GM21786 (cell line): Measurements from ENCODE around the gene NECTIN1.

ENCODE experiments used
- ATAC-seq: cut with Tn5 transposase; IDR thresholded peaks from one replicate; pipeline ENCODE4 v1.9.1; 2021; ENCODE audit not compliant: unreplicated experiment

The NECTIN1 gene

GRCh38 chr11:119755356-119756071 is 26.5 kb upstream of the NECTIN1 start:
- no peak for ATAC-seq

GRCh38 chr11:119754656-119755355 is 25.8 kb upstream of the NECTIN1 start:
- ATAC-seq, result no peak

- no peak for ATAC-seq
Measured at GRCh38 chr11:119754199-119754598, 25.2 kb upstream of the NECTIN1 start.

- no peak for ATAC-seq
Measured at GRCh38 chr11:119752946-119753345, 23.9 kb upstream of the NECTIN1 start.

GRCh38 chr11:119752345-119752871 is 23.4 kb upstream of the NECTIN1 start:
- ATAC-seq, result peak; percentile 46

GRCh38 chr11:119750056-119750455 is 21.1 kb upstream of the NECTIN1 start:
- ATAC-seq, result no peak

GRCh38 chr11:119749006-119749565 is 20.1 kb upstream of the NECTIN1 start:
- ATAC-seq, result no peak

- ATAC-seq, result no peak
Measured at GRCh38 chr11:119747868-119748660, 19.1 kb upstream of the NECTIN1 start.

GRCh38 chr11:119745776-119746535 is 17.0 kb upstream of the NECTIN1 start:
- ATAC-seq, result no peak

- no peak for ATAC-seq
Measured at GRCh38 chr11:119745112-119745511, 16.1 kb upstream of the NECTIN1 start.

GRCh38 chr11:119744577-119744976 is 15.6 kb upstream of the NECTIN1 start:
- ATAC-seq, result no peak

- no peak for ATAC-seq
Measured at GRCh38 chr11:119743006-119743405, 14.0 kb upstream of the NECTIN1 start.

- no peak for ATAC-seq
Measured at GRCh38 chr11:119742263-119742861, 13.4 kb upstream of the NECTIN1 start.

- ATAC-seq, result peak; percentile 52
Measured at GRCh38 chr11:119741369-119742262, 12.6 kb upstream of the NECTIN1 start.

- ATAC-seq, result no peak
Measured at GRCh38 chr11:119739975-119740374, 11.0 kb upstream of the NECTIN1 start.

- no peak for ATAC-seq
Measured at GRCh38 chr11:119739021-119739703, 10.2 kb upstream of the NECTIN1 start.

- ATAC-seq, result no peak
Measured at GRCh38 chr11:119738059-119738439, 9.0 kb upstream of the NECTIN1 start.

GRCh38 chr11:119737366-119738058 is 8.5 kb upstream of the NECTIN1 start:
- no peak for ATAC-seq
